Osteoblast (primary cell): ENCODE measurements around the gene GSTA4. TPM values are rescaled to one million over a fixed set of nuclear protein-coding genes. Genes with fewer than 3 reads are reported as not detected.
A peak's percentile ranks its signal among the peaks of the same experiment; 100 is the strongest.

Source experiments
- DNase-seq: peaks from one replicate; pipeline ENCODE4 v3.0.0; 2011; ENCODE audit warnings: low spot score, mixed read lengths; ENCODE audit not compliant: insufficient read length; ENCODE audit errors: missing footprints
- H2AFZ ChIP-seq: 2 replicates; pipeline ENCODE4 v1.6.0; 2011; ENCODE audit warnings: mild to moderate bottlenecking, low read length
- H3K27ac ChIP-seq: 2 replicates; pipeline ENCODE4 v1.5.1; 2011; ENCODE audit warnings: mild to moderate bottlenecking, low read depth, low read length, moderate library complexity
- H3K27me3 ChIP-seq: 2 replicates; pipeline ENCODE4 v1.6.0; 2012; ENCODE audit warnings: mild to moderate bottlenecking, control low read depth, inconsistent platforms, low read length, moderate library complexity; ENCODE audit not compliant: insufficient read depth
- H3K36me3 ChIP-seq: 2 replicates; pipeline ENCODE4 v1.5.1; 2011; ENCODE audit warnings: mild to moderate bottlenecking, low read length, control low read depth, moderate library complexity; ENCODE audit not compliant: insufficient read depth
- H3K4me1 ChIP-seq: 2 replicates; pipeline ENCODE4 v1.5.1; 2011; ENCODE audit warnings: mild to moderate bottlenecking, low read length, control low read depth, moderate library complexity; ENCODE audit not compliant: insufficient read depth
- H3K4me2 ChIP-seq: 2 replicates; pipeline ENCODE4 v1.6.0; 2011; ENCODE audit warnings: mild to moderate bottlenecking, low read length; ENCODE audit not compliant: insufficient read depth
- H3K4me3 ChIP-seq: fragments of 200-600 bp; sonication (generic); 3 replicates; pipeline ENCODE4 v1.5.1; 2012; ENCODE audit warnings: mild to moderate bottlenecking, low read length, inconsistent platforms; ENCODE audit not compliant: insufficient read depth
- H3K79me2 ChIP-seq: 2 replicates; pipeline ENCODE4 v1.6.0; 2012; ENCODE audit warnings: mild to moderate bottlenecking, low read length, control low read depth, inconsistent platforms; ENCODE audit not compliant: insufficient read depth
- H3K9me3 ChIP-seq: 2 replicates; pipeline ENCODE4 v1.5.1; 2011; ENCODE audit warnings: low read depth, low read length, control low read depth
- H4K20me1 ChIP-seq: 2 replicates; pipeline ENCODE4 v1.6.0; 2012; ENCODE audit warnings: mild to moderate bottlenecking, low read length, control low read depth; ENCODE audit not compliant: insufficient read depth
- CTCF ChIP-seq: IDR thresholded peaks from 2 replicates; pipeline ENCODE4 v1.5.1; 2011; ENCODE audit warnings: mild to moderate bottlenecking, low read depth, low read length, moderate library complexity; ENCODE audit errors: extremely low read depth
- total RNA-seq: library from RNA; depleted of rRNA; stranded (reverse); fragments of >200 nt; gene quantifications from 2 replicates; pipeline ENCODE4 v1.2.3, GENCODE V29; 2012

The GSTA4 gene
- total RNA-seq, 1 donor, result 36.2 TPM

GRCh38 chr6:53035549-53036213 lies 40.6 kb upstream of the GSTA4 start:
- no peaks in the 10 kb centered on the region for H3K9me3 ChIP-seq
- H3K4me3 ChIP-seq, result no peak overlapping the region
- peaks cover 40% of the 10 kb centered on the region for H3K4me1 ChIP-seq
- no peaks in the 10 kb centered on the region for H4K20me1 ChIP-seq
- no peak for DNase-seq
- H3K4me2 ChIP-seq, result no peak overlapping the region
- no peak overlapping the region for H2AFZ ChIP-seq
- H3K79me2 ChIP-seq, result no peaks in the 10 kb centered on the region
- H3K27ac ChIP-seq, result no peak overlapping the region
- TF ChIP-seq CTCF, result no peak
- no peaks in the 10 kb centered on the region for H3K27me3 ChIP-seq
- peaks cover 24% of the 10 kb centered on the region for H3K36me3 ChIP-seq

GRCh38 chr6:53033764-53034163 lies 38.7 kb upstream of the GSTA4 start:
- DNase-seq, result no peak
- Histone ChIP-seq H3K27ac (peak overlapping the region; percentile 63), H3K4me2 (peak overlapping the region; percentile 21), H4K20me1 (no peaks in the 10 kb centered on the region), H3K79me2 (no peaks in the 10 kb centered on the region), H3K36me3 (peaks cover 15% of the 10 kb centered on the region), H2AFZ (no peak overlapping the region), H3K4me3 (no peak overlapping the region), H3K27me3 (no peaks in the 10 kb centered on the region), H3K4me1 (peaks cover 36% of the 10 kb centered on the region), H3K9me3 (no peaks in the 10 kb centered on the region)
- no peak for TF ChIP-seq CTCF

- DNase-seq, result peak; percentile 80
- H3K4me2 ChIP-seq, result peak overlapping the region; percentile 21
- H3K4me3 ChIP-seq, result no peak overlapping the region
Observed at GRCh38 chr6:53032849-53033248, 37.8 kb upstream of the GSTA4 start.

More at GRCh38 chr6:53032849-53033248, 37.8 kb upstream of the GSTA4 start:
- no peaks in the 10 kb centered on the region for H3K27me3 ChIP-seq
- H3K4me1 ChIP-seq, result peaks cover 36% of the 10 kb centered on the region
- H3K9me3 ChIP-seq, result no peaks in the 10 kb centered on the region
- H3K36me3 ChIP-seq, result peaks cover 20% of the 10 kb centered on the region
- peak overlapping the region; percentile 49 for H2AFZ ChIP-seq
- no peaks in the 10 kb centered on the region for H3K79me2 ChIP-seq
- peak overlapping the region; percentile 63 for H3K27ac ChIP-seq
- TF ChIP-seq CTCF, result no peak
- H4K20me1 ChIP-seq, result no peaks in the 10 kb centered on the region
